HG03354 (cell line): Measurements from ENCODE around the gene IRX2.

Source experiments
- ATAC-seq: cut with Tn5 transposase; IDR thresholded peaks from one replicate; pipeline ENCODE4 v1.9.1; 2021; ENCODE audit warnings: mild to moderate bottlenecking; ENCODE audit not compliant: unreplicated experiment, poor library complexity, severe bottlenecking

Gene IRX2

DNA sequence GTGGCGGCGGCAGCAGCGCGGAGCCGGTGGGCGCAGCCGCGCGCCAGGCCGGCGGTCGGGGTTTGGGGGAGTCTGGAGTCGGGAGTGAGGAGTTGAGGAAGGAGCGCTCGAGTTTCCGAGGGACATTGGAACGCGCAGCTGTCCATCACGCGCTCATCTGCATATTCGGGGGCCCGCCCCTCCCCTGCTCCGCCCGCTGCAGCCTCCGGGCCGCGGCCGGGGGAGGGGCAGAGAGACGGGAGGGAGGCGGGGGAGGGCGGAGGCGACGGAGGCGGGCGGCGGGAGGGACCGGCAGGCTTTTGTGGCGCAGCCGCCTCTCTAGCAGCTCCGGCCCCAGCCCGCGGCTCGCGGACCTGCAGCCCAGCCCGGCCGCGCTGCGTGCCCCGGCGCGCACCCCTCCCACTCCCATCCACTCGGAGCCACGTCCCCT is at the start of gene IRX2:
Gene IRX2, minus strand, starts transcription at position 86 of the 430 bp plus-strand sequence. CDS start 264 bp downstream, outside the sequence.
- no peak for ATAC-seq

DNA sequence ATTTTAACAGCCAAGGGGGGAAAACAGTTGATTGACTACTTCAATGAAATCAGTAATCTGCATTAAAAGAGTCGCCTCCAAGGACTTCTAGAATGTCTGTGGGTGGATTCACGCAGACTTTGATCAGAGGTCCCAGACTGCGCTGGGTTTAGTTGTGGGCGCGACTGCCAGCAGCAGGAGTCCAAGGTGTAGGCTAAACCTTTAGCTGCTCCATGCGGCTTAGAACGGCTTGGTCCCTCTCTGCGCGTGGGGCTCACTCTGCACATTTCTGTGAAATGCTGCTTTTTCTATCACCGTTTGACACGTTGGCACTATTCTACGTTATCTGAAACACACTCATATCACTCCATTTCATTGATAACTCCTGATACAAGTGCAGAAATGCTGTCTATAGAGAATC is 48.6 kb upstream of the IRX2 start:
- ATAC-seq = no peak

DNA sequence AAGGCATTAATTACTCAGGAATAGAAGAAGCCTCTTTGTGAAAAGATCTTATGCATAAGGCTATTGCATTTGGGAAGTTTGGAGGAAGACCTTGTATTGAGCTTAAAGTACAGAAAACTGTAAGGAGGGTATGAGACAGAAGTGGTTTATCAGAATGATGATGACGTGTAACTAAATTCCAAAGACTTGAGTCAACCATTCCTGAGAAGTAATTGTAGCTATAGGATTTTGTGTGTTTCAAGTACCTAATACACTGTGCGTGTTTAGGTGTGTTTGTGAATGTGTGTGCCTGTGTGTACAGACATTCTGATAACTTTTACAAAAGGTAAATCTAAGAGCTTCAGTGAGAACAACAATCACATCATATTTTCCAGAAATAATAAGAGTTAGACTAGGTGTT is 46.5 kb upstream of the IRX2 start:
- ATAC-seq = no peak

DNA sequence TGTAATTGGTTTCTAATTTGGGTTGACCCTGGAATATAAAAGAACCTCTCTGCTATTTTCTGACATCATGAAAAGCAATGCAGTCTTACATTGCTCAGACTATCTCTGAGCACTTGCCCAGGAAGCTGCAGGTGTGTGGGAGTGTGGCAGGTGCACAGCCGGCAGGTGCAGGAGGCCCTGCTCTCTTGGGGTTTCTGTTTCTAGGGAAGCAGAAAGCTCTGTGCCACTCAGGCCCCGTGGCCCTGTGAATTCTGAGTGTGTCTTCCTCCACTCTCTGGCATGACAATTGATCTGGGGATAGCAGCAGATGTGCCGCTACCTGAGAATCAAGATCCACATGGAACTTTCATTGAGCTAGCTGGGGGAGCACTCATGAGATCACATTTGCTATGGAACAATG is 45.7 kb upstream of the IRX2 start:
- ATAC-seq = no peak

DNA sequence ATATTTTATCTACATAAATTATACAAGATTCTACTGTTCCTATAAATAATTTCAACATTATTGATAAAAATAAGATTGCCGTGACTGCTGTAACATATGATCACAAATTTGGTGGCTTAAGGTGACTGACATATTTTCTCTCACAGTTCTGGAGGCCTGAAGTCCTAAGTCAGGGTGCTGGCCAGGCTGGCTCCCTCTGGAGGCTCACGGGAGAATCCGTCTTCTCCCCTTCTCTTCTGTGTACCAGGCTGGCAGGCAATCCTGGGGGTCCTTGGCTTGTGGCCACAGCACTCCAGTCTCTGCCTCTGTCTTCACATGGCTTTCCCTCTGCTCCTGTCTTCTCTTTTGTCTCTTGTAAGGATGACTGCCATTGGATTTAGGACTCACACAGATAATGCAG is 31.7 kb upstream of the IRX2 start:
- no peak for ATAC-seq

DNA sequence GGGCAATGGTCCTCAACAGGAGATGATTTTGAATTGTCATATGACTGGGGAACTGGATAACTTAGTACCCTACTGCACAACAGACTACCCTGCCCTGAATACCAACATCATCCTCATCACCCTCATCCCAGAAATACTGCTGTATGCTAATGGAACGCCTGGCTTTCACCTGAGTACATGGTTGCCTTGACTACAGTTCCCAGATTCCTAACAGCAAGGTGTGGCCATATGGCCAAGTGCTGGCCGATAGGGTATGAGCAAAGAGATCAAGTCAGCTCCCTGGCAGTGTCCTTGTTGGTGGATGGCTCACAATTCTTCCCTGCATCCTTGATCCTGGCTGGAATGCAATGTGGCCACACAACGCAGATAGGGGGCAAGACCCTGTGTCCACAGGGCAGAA is 31.2 kb upstream of the IRX2 start:
- ATAC-seq = no peak

DNA sequence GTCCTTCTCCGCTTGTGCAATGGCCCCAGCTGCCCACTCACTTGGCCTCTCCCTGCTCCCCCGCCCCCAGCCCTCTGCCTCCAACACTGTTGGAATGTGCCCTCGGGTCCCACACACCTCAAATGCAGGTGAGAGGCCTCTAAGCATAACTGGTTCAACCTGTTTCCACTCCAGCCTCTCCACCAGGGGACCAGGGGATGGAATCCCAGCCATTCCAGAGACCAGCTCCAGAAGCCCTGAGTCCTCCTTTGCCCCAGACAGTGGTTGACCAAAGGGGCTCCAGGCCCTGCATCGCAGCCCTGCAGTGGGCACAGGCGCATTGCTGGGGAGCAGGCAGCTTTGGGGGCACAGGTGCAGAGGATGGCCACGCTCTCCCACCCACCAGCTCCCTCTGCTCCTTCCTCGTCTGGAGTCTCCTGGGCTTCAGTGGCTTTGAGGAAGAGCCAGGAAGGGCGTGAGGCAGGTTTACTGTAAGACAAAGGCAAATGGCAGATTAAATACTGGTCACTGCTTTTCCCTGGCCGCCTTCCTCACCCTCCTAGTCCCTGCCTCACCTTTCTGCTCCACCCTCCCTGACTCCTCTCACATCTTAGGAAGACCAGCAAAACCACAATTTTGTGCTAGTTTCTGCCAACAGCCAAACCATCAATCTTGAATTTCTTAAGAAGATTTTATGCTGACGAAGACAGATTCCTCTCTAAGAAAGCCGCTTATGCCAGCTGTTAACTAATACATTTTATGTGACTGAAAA is 29.1 kb upstream of the IRX2 start:
- ATAC-seq = no peak

DNA sequence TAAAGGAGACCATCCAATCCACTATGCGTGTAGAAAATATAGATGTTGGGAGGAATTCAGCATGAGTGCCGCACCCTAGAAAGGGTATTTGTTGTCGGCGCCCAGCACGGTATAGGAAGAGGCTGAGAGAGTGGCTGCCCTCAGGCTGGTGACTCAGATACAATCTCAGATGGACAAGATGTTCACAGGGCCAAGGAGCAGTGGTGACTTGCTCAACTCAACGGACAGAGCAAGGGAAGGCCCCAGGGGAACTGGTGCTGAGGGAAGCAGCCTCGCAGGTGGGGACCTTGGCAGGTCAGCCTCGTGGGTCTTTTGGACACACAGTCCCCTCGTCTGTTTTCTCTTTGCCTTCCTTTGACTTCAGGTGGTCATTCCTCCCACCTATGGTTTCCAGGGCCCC is 28.0 kb upstream of the IRX2 start:
- ATAC-seq = no peak

DNA sequence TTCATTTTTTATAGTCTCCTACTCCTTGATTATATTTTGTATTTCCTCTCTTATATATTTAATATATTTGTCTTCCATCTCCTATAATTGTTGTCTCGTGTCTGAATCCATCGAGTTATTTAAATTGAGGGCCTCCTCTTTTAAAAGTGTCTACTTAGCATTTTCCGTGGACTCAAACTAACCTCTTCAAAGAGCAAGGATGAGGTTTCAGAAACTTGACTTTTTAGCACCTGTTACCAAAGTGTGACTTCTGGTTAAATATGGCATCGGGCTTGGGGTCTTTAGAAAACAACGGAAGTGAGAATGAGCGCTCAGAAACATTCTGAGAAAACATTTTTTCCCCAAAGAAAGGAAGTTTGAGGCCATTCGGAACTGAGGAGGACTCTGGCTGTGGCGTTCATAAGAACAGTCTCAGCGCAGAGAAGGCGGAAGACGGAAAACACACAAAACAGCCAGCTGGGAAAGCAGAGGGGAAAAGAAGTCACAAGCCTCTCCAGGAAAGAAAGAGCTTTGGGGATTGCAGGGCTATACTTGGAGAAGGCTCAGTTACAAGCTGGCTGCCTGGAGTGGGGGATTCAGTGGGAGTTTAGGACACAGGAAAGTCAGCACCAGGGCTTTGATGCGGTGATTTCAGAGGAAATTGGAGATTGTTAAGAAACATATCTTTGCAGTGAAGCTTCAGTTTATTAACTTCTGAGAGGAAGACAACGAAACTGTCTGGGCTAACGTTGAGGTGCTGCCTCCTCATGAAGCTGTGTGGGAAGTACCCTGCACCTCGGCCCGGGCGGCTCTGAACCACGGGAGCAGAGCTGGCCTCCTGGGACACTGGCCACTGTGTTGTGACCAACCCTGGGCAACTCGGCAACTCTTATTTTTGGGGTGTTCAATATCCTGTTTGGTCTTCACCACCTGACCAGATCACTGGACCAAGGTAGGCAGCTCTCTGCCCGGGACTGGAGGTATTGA is 25.1 kb upstream of the IRX2 start:
- ATAC-seq = no peak

DNA sequence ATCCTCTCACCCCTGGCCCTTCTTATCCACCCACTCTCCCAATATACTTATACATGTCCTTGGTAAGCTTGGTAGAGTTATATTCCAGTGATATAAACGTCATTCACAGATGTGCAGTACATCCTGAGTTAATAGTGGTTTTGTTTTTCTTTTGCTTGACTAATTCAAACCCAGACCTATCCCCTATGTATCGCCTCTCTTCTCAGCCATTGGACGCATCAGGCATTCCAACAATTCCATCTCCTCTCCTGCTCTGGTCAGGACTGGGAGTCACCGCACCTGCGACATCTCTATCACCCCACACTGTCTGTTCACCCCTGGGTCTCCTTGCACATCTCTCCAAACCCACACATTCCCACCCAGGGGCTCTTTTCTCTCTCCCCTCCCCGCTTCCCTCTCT is 21.9 kb upstream of the IRX2 start:
- ATAC-seq = no peak

DNA sequence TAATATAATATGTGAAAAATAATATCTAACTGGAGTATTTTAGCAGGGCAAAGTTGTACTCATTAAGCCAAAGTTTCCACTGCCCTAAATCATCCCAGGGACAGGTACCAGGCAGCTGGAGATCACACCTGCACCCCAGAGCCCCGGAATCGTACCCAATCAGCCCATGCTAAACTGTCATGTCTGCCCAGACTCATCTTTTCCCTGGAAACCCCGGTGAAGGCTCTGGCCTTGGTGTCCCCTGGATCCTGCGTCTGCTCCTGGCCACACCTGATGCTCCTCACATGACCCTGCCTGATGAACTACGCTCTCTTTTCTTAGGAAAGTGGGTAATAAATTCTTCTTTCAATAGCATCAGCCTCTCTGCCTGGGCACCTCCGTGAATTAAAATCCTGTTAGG is 15.6 kb upstream of the IRX2 start:
- ATAC-seq = no peak

DNA sequence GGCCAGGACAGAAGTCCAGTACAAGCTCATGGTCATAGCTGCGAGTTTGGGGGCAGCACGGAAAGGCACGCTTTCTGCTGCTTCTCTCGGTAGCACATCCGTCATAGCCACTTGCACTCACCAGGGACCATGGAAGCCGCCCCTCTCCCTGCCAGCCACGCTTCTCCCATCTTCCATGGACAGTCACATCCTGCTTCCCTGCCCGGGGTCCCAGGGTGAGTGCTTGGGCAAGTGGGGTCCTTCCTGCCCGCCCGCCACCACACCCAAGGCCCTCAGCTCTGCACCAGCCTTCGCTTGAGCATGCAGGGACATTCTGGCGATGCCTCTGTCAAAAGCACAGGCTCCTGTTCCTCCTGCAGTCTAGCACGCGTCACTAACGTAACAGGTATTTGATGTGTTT is 13.1 kb upstream of the IRX2 start:
- no peak for ATAC-seq

DNA sequence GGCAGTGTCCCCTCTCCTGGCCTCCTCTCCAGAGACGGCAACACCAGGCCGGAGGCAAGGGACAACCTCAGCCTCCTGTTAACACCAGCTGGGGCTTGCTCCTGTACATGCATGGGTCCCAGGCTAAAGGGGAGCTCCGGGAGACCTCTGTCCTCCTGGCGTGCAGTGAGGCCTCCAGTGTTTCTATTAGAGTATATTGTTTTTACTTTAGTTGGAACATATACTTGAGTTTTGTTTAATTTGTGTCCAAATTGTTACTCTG is 12.0 kb upstream of the IRX2 start:
- no peak for ATAC-seq

DNA sequence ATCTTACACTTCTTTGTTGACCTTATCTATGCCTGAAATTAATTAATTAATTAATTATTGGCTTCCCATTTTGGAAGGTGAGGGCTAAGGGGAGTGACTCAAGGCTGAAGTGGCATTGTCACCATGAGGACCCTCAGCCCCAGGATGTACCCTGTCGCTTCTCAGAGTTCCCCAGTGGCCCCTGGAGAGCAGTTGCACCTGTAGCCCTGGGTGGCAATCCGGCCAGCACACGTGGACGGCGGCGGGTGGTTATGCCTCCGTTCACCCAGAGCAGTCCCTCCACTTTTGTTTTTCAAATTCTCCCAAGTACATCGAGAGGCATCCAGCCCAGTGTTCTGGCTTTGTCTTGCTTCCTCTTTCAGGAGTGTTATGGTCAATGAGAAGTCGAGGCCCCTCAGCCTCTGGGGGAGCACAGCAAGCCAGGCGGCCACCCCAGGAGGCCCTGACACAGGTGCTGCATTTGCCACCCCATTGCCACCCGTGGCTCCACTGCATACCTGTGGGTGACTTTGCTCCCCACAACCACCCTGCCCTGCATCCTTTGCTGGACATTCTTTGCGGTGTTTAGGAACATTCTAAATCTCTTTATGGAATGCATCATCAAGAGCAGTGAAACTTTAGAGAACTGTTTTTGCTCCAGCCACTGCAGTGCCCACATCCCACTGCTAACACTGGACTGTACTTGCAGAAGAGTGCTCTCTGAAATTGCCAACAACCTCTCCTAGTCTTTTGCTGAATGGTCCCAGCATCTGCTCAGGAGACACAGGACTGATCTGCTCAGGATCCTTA is 11.5 kb upstream of the IRX2 start:
- no peak for ATAC-seq

DNA sequence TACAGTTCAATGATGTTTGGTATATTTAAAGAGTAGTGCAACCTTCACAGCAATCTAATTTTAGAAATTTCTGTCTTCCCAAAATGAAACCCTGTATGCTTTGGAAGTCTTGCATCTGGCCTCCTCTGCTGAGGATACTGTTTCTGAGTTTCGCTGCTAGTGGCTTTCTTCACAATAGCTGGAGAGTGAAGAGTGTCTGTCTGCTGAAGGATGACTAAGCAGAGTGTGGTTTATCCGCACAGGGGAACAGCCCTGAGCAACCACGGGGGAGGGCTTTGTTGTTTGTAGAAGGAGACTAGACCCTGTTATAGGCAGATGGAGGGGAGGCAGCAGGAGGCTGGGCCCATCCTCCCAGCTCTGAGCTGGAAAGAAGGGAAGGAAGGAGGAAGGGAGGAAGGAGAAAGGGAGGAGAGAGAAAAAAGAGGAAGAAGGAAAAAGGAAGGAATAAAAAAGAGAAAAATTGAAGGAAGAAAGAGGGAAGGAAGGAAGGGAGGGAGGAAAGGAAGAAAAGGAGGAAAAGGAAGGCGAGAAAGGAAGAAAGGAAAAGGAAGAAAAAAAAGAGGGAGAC is 10.5 kb upstream of the IRX2 start:
- ATAC-seq = no peak

DNA sequence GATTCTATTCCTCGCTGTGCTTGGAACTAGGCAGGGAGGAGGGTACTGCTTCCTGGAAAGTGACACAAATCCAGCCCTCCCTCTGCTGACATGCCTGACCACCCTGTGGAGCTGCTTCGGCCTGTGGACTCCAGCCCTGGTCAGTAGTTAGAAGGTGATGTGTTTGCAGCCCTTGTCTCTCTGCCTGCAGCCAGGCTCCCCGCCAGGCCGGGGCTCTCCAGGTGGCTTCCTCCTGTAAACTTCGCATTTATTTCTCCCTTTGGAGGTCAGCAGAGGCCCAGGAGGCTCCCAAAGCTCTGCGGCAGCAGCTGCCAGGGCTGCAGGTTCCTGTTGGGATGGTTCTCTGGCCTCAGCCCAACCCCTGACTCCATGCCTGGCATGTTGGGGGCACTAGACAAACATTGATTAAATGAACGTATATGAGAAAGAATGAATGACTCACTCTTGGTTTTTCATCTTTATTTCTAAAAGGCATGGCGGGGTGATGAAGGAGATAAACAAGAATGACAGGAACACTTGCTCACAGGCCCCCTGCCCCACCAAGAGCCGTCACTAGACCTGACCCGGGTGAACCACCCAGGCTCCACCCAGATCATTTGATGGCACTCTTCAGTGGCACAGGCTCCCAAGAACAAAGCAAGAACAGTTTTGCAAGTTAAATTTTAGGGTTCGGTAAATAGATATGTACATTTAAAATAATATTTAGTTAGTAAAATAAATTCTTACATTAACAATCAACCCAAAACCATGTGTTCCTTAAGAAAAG is 8.4 kb upstream of the IRX2 start:
- no peak for ATAC-seq

DNA sequence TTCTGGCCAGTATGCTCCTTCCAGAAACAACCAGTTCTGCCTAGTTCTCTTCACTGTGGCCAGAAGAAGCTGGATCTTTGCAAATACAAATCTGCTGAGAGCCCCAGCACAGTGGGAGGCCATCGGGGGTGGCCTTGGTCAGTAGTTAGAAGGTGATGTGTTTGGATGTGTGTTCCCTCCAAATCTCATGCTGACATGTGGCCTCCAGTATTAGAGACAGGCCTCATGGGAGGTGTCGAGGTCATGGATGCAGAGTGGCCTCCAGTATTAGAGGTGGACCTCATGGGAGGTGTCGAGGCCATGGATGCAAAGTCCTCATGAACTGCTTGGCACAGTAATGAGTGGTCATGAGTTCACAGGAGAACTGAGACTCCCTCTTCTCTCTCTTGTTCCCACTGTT is 7.6 kb upstream of the IRX2 start:
- no peak for ATAC-seq

DNA sequence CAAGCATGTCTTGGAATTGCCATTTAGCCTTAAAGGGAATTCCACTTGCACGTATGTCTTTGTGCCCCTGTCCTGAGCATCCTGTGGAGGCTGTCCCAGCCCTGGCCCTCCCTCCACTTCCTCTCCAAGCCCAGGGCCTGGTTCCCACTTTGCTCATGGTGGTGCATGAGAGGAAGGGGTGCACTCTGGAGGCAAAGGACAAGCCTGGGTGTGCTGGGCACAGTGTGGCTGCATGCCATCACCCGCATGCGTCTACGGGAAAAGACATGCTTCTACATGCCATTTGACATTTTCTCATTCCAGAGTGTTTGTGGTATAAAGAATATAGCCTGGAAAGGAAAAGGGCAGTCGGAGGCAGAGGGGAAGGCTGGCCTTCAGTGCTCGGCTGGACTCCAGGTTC is 7.2 kb upstream of the IRX2 start:
- no peak for ATAC-seq

DNA sequence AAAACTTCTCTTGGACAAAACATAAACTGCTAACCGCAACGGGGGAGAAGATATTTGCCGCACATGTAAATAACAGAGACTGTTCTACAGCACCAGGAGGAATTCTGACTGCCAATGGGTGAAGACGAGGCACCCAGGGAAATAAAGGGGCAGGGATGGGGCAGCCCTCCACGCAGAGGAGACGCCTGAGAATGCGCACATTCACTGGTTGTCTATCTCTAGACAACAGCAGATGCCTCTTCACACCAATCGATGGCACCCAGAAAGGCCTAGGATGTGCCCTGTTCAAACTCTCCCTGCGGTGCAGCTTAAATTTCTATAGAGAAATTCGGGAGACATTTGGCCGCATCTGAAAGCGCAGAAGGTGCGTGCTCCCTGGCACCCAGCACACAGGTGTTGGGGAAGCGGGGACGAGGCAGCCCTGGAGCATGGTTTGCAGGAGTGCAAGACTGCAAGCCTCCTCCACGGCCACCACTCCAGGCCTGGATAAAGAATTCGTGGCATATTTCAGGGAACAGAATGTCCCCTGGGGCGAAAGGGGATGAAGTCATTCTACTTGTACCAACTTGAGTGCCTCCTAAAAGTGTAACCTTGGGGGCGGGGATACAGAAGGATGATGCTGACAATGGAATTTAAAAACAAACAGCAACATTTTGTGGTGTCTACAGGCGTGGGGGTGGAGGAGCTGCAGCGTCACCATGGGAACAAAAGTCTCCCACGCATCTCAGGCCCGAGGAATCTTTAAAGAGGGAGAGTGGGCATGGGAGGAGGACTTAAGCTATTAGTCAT is 6.3 kb upstream of the IRX2 start:
- no peak for ATAC-seq
